GM18907 (cell line): ENCODE data around the gene NRTN.
A peak's percentile ranks its signal among the peaks of the same experiment; 100 is the strongest.

Source experiments
- ATAC-seq: cut with Tn5 transposase; IDR thresholded peaks from one replicate; pipeline ENCODE4 v1.9.1; 2021; ENCODE audit warnings: mild to moderate bottlenecking, moderate library complexity; ENCODE audit not compliant: unreplicated experiment

NRTN gene

DNA sequence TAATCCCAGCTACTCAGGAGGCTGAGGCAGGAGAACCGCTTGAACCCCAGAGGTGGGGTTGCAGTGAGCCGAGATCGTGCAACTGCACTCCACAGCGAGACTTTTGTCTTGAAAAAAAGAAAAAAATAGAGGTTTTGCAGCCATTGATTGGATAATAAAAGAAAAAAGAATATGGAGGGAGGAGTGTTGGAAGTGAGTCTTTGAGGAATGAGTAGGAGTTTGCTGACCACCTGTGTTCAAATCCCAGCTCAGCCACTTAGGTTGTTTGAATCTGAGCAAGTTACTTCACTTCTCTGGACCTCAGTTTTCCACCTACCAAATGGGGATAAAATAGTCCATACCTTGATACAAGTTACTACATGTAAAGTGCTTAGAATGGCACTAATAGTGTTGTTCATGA is 6.2 kb downstream of the NRTN start:
- ATAC-seq, result no peak

GRCh38 chr19:5814123-5814851 is 9.4 kb downstream of the NRTN start:
- no peak for ATAC-seq

DNA sequence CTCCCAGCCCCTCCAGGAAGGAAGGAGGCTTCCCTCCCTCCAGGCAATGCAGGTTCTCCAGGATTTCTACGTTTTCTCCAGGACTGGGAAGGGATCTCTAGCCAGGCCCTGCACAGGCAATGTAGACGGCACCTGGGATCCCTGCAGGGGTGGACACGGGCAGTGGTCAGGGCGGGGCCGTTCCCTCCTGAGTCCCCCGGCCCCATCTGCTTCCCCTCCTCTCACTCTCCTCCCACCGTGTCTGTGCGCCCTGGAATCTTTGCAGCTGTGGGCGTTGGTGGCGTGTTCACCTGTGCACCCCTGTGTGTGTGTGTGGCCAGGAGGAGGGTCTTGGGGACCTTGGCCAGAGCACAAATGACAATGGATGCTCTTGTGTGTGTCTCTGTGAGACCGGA is 10.0 kb downstream of the NRTN start:
- ATAC-seq, result no peak

GRCh38 chr19:5817218-5817617 is 12.4 kb downstream of the NRTN start:
- no peak for ATAC-seq

DNA sequence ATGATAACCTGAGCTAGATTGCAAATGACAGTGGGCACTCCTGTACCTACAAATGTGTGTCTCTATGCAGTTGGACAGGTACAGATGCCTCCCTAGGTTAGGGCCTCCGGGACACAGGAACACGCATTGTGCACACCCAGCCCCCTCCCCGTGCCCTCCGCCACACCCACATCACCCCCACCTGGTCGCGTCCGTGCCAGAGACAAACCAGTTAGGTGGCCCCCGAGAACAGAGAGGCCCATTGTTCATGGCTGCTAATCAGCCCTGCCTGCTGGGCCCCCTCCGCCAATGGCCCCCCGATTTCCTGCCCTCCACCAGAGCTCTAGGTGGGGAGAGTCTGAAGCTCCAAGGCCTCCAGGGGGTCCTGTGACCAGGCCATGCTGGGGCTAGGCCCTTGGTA is 13.7 kb downstream of the NRTN start:
- no peak for ATAC-seq

DNA sequence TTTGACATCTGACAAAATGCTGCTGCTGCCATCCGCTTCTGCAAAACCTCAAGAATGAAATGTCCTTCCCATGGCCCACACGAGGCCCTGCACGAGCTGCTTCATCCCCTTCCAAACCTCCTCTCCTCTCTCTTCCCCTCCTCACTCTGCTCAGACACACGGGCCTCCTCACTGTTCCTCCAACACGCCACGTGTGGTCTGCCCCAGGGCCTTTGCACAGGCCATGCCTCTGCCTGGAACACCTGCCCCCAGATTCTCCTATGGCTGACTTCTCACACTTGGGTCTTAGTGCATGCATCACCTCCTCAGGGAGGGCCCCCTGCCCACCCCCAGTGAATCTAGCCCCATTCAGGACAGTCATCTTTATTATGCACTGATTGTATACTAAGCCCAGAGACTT is 15.9 kb downstream of the NRTN start:
- ATAC-seq, result no peak

DNA sequence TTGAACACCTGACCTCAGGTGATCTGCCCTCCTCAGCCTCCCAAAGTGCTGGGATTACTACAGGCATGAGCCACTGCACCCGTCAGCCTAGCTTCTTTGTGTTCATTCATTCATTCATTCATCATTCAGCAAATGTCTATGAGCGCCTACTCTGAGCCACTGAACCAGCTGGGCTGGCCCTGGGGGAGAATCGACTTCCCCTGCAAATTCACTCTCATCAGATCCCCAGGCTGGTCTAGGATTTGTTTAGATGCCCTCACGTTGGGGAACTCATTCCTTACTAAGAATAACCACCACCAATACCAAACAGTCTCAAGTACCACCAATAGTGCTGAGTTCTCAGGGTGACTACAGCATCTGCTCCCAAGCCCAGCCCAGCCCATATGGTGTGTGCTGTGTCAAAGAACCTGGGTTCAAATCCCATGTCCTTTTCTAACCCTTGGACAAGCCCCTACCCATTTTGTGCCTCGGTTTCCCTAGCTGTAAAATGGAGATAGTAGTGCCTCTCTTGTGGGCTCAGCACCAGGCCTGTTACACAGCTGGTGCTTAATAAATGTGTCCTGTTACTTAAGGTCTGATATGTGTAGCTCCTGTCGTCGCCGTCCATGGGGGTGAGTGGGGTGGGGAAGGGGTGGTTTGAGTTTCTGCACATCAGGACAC is 16.8 kb downstream of the NRTN start:
- no peak for ATAC-seq

DNA sequence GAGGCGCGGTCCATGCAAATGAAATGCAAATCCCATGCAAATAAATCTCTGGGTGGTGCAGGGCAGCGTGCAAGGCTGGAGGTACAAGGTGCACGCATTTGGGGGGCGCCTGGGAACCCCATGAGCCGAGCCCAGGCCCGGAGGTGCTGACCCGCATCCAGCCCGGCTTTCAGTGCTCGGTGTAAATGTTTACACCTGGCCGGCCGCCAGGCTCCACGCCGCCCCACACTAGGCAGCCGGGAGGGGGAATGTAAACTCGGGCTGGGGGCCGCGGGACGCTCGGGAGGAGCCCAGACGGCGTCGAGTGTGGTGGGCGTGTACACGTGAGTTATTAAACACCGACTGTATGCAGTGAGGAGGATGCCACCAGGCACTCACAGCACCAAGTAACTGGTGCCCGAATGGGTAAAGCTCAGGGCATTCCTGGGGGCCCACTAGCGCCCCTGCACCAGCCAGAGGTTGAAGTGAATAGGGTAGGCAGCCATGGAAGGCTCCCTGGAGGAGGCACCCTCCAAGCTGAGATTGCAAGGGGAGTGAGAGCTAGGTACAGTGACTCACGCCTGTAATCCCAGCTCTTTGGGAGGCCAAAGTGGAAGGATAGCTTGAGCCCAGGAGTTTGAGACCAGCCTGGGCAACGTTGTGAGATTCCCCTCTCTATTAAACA is 17.4 kb downstream of the NRTN start:
- no peak for ATAC-seq

- ATAC-seq, result no peak
These were observed 18.9 kb downstream of the NRTN start for GRCh38 chr19:5823579-5824281.

GRCh38 chr19:5824751-5825150 is 19.9 kb downstream of the NRTN start:
- no peak for ATAC-seq

- no peak for ATAC-seq
These were observed 20.3 kb downstream of the NRTN start for GRCh38 chr19:5825178-5825577.

- no peak for ATAC-seq
These were observed 21.9 kb downstream of the NRTN start for GRCh38 chr19:5826531-5827341.

DNA sequence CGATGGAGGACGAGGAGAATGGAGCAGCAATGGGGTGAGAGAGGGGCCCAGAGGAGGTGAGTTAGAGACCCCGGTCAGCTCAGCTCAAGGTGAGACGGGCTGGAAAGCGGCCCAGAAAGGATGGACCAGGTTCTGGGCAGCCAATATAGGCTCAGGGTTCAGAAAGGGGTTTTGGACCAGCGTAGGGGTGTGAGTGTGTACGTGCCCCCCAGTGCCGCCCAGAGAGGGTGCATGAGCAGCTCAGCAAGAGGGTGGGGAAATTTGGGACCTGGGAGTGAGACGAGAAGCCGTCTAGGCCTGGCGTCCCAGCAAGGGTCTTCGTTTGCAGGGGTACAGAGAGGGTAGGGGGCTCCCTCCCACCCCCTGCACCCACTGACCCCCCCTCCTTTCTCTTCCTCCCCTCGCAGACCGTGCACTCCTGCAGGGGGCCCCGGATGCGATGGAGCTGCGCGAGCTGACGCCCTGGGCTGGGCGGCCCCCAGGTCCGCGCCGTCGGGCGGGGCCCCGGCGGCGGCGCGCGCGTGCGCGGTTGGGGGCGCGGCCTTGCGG is 22.5 kb downstream of the NRTN start:
- no peak for ATAC-seq

- ATAC-seq, result peak; percentile 64
These were observed 23.2 kb downstream of the NRTN start for GRCh38 chr19:5827891-5828660.

GRCh38 chr19:5828661-5829566 is 24.0 kb downstream of the NRTN start:
- no peak for ATAC-seq

- no peak for ATAC-seq
These were observed 24.9 kb downstream of the NRTN start for GRCh38 chr19:5829567-5830310.

DNA sequence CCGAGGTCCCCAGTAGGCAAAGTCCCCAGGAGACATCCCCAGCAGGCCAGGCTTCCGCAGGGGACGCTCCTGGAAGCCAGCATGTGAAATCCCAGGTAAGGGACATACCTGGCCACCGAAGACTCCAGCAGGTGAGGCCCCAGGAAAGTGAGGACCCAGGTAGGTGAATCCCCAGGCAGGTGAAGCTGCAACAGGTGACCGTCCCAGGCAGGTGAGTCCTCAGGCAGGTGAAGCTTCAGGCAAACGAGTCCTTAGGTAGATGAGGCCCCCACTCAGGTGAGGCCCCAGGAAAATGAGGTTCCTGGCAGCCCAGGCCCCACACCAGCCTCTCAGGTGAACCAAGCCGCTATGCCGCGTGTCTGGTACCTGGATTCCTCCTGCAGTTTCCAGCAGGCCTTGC is 26.3 kb downstream of the NRTN start:
- ATAC-seq, result no peak

DNA sequence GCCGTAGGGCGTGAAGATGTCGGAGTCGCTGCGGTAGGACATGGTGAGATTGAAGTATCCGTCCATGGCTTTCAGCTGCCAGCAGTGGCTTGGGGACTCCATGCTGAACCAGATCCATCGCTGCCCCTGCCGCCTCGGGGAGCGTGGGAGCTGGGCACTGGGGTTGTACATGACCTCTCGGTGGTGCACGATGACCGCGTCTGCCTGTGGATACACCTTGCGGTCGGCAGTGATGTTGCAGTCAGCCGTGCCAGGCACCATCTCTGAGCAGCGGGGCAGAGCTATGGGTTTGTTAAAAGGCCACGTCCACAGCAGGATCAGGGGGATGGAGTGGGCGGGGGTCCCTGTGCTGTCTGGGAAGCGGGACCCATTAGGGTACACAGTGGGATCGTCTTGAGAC is 27.2 kb downstream of the NRTN start:
- no peak for ATAC-seq
